Neural cell (in vitro differentiated cells): ENCODE measurements around the gene WDR54. TPM values are rescaled to one million over a fixed set of nuclear protein-coding genes. Genes with fewer than 3 reads are reported as not detected.

Experiments used
- H2AFZ ChIP-seq: fragments of 200-600, 300-800 bp; sonication (generic), shearing (Covaris generic); 2 replicates; pipeline ENCODE4 v1.6.0; 2014; ENCODE audit warnings: low read depth, mild to moderate bottlenecking, antibody characterized with exemption, low read length, moderate library complexity
- H3F3A ChIP-seq: fragments of 200-600 bp; shearing (Covaris generic); 2 replicates; pipeline ENCODE4 v1.6.1; 2016; ENCODE audit warnings: mild to moderate bottlenecking, moderate library complexity, mixed read lengths, antibody characterized with exemption, low read length; ENCODE audit not compliant: insufficient read depth, poor library complexity, severe bottlenecking
- H3K27ac ChIP-seq: fragments of 200-600, 300-800 bp; sonication (generic), shearing (Covaris generic); 2 replicates; pipeline ENCODE4 v1.5.1; 2014; ENCODE audit warnings: mild to moderate bottlenecking, low read length, moderate library complexity
- H3K27me3 ChIP-seq: fragments of 300-800, 200-600 bp; sonication (generic), shearing (Covaris generic); 2 replicates; pipeline ENCODE4 v1.6.0; 2014; ENCODE audit warnings: mild to moderate bottlenecking, low read depth, low read length, moderate library complexity; ENCODE audit not compliant: insufficient read depth
- H3K36me3 ChIP-seq: fragments of 300-800, 200-600 bp; sonication (generic), shearing (Covaris generic); 2 replicates; pipeline ENCODE4 v1.5.1; 2014; ENCODE audit warnings: mild to moderate bottlenecking, antibody characterized with exemption, low read length, moderate library complexity; ENCODE audit not compliant: insufficient read depth
- H3K4me2 ChIP-seq: fragments of 300-800, 200-600 bp; sonication (generic), shearing (Covaris generic); 2 replicates; pipeline ENCODE4 v1.6.0; 2014; ENCODE audit warnings: mild to moderate bottlenecking, low read length
- H3K4me3 ChIP-seq: fragments of 300-800, 200-600 bp; sonication (generic), shearing (Covaris generic); 2 replicates; pipeline ENCODE4 v1.5.1; 2014; ENCODE audit warnings: mild to moderate bottlenecking, low read length, moderate library complexity
- H3K79me2 ChIP-seq: fragments of 200-600 bp; shearing (Covaris generic); replicated peaks from 2 replicates; pipeline ENCODE4 v1.6.0; 2014; ENCODE audit warnings: mild to moderate bottlenecking, low read length, moderate library complexity; ENCODE audit not compliant: insufficient read depth
- H3K9ac ChIP-seq: fragments of 300-800, 200-600 bp; sonication (generic), shearing (Covaris generic); 2 replicates; pipeline ENCODE4 v1.6.1; 2016; ENCODE audit warnings: mild to moderate bottlenecking, low read length, mixed read lengths
- H3K9me2 ChIP-seq: fragments of 200-600 bp; shearing (Covaris generic); 2 replicates; pipeline ENCODE4 v1.6.1; 2016; ENCODE audit warnings: mild to moderate bottlenecking, low read length, mixed read lengths; ENCODE audit not compliant: insufficient read depth
- H3K9me3 ChIP-seq: fragments of 200-600, 300-800 bp; sonication (generic), shearing (Covaris generic); 2 replicates; pipeline ENCODE4 v1.6.1; 2016; ENCODE audit warnings: mild to moderate bottlenecking, mixed run types, low read length, moderate library complexity, mixed read lengths
- H4K20me1 ChIP-seq: fragments of 200-600 bp; shearing (Covaris generic); 2 replicates; pipeline ENCODE4 v1.6.1; 2016; ENCODE audit warnings: mild to moderate bottlenecking, mixed run types; ENCODE audit not compliant: insufficient read depth
- EP300 ChIP-seq: fragments of 450-650 bp; conservative IDR thresholded peaks from 2 replicates; pipeline ENCODE4 v1.6.1; 2014; ENCODE audit warnings: antibody characterized with exemption, mild to moderate bottlenecking, moderate library complexity; ENCODE audit not compliant: poor library complexity, severe bottlenecking
- EZH2 ChIP-seq: fragments of 200-600, 300-800 bp; shearing (Covaris generic), sonication (generic); IDR thresholded peaks from 2 replicates; pipeline ENCODE4 v1.6.1; 2014; ENCODE audit warnings: antibody characterized with exemption, low read length, borderline replicate concordance, mild to moderate bottlenecking; ENCODE audit not compliant: insufficient read depth, poor library complexity, severe bottlenecking
- MXI1 ChIP-seq: fragments of 450-650 bp; conservative IDR thresholded peaks from 2 replicates; pipeline ENCODE4 v1.6.1; 2014; ENCODE audit warnings: antibody characterized with exemption, mild to moderate bottlenecking; ENCODE audit not compliant: poor library complexity, severe bottlenecking
- POLR2AphosphoS5 ChIP-seq: IDR thresholded peaks from 2 replicates; pipeline ENCODE4 v1.6.1; 2012
- RAD21 ChIP-seq: fragments of 450-650 bp; conservative IDR thresholded peaks from 2 replicates; pipeline ENCODE4 v1.6.1; 2014; ENCODE audit warnings: antibody characterized with exemption, mild to moderate bottlenecking, moderate library complexity
- SMC3 ChIP-seq: fragments of 450-650 bp; conservative IDR thresholded peaks from 2 replicates; pipeline ENCODE4 v1.6.1; 2014; ENCODE audit warnings: antibody characterized with exemption, mild to moderate bottlenecking, moderate library complexity; ENCODE audit not compliant: poor library complexity
- TAF1 ChIP-seq: IDR thresholded peaks from 2 replicates; pipeline ENCODE4 v1.6.1; 2012; ENCODE audit warnings: low read depth
- polyA plus RNA-seq: library from polyadenylated mRNA; depleted of rRNA; stranded (reverse); fragments of >200 nt; gene quantifications from 2 replicates; pipeline ENCODE4 v1.2.3, GENCODE V29; 2014
- TF ChIP-seq, protein P1 (sequence below): IDR thresholded peaks from 2 replicates; pipeline ENCODE4 v1.6.1; 2012; ENCODE audit warnings: borderline replicate concordance
- TF ChIP-seq, protein P2 (sequence below): fragments of 450-650 bp; IDR thresholded peaks from 2 replicates; pipeline ENCODE4 v1.5.1; 2014; ENCODE audit warnings: antibody characterized with exemption, mild to moderate bottlenecking, moderate library complexity; ENCODE audit not compliant: poor library complexity, severe bottlenecking

The WDR54 gene
- polyA plus RNA-seq, 1 donor from 2014 or later: 110 TPM

DNA sequence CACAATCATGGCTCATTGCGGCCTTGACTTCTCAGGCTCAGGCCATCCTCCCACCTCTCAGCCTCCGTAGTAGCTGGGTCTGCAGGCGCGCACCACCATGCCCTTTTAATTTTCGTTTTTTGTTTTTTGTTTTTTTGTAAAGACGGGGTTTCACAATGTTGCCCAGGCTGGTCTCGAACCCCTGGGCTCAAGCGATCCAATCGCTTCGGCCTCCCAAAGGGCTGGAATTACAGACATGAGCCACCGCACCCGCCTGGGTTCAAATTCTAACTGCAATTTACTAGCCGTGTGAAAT is 29.1 kb upstream of the WDR54 start:
- Histone ChIP-seq H3K9me3 (no peaks in the 10 kb centered on the region), H3K36me3 (no peaks in the 10 kb centered on the region), H3F3A (no peaks in the 10 kb centered on the region), H3K27me3 (no peaks in the 10 kb centered on the region), H3K4me3 (peak overlapping the region; percentile 84), H3K9me2 (no peaks in the 10 kb centered on the region), H3K9ac (peak overlapping the region; percentile 78), H3K4me2 (peak overlapping the region; percentile 11), H4K20me1 (no peaks in the 10 kb centered on the region), H3K79me2 (peaks cover 41% of the 10 kb centered on the region), H3K27ac (no peak overlapping the region), H2AFZ (no peak overlapping the region)
- TF ChIP-seq SMC3 (no peak), TAF1 (no peak), RAD21 (no peak), MXI1 (no peak), EP300 (no peak), POLR2AphosphoS5 (no peak), EZH2 (no peak)
- TF ChIP-seq, protein P1, sequence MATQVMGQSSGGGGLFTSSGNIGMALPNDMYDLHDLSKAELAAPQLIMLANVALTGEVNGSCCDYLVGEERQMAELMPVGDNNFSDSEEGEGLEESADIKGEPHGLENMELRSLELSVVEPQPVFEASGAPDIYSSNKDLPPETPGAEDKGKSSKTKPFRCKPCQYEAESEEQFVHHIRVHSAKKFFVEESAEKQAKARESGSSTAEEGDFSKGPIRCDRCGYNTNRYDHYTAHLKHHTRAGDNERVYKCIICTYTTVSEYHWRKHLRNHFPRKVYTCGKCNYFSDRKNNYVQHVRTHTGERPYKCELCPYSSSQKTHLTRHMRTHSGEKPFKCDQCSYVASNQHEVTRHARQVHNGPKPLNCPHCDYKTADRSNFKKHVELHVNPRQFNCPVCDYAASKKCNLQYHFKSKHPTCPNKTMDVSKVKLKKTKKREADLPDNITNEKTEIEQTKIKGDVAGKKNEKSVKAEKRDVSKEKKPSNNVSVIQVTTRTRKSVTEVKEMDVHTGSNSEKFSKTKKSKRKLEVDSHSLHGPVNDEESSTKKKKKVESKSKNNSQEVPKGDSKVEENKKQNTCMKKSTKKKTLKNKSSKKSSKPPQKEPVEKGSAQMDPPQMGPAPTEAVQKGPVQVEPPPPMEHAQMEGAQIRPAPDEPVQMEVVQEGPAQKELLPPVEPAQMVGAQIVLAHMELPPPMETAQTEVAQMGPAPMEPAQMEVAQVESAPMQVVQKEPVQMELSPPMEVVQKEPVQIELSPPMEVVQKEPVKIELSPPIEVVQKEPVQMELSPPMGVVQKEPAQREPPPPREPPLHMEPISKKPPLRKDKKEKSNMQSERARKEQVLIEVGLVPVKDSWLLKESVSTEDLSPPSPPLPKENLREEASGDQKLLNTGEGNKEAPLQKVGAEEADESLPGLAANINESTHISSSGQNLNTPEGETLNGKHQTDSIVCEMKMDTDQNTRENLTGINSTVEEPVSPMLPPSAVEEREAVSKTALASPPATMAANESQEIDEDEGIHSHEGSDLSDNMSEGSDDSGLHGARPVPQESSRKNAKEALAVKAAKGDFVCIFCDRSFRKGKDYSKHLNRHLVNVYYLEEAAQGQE: no peak
- TF ChIP-seq, protein P2, sequence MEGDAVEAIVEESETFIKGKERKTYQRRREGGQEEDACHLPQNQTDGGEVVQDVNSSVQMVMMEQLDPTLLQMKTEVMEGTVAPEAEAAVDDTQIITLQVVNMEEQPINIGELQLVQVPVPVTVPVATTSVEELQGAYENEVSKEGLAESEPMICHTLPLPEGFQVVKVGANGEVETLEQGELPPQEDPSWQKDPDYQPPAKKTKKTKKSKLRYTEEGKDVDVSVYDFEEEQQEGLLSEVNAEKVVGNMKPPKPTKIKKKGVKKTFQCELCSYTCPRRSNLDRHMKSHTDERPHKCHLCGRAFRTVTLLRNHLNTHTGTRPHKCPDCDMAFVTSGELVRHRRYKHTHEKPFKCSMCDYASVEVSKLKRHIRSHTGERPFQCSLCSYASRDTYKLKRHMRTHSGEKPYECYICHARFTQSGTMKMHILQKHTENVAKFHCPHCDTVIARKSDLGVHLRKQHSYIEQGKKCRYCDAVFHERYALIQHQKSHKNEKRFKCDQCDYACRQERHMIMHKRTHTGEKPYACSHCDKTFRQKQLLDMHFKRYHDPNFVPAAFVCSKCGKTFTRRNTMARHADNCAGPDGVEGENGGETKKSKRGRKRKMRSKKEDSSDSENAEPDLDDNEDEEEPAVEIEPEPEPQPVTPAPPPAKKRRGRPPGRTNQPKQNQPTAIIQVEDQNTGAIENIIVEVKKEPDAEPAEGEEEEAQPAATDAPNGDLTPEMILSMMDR: no peak

DNA sequence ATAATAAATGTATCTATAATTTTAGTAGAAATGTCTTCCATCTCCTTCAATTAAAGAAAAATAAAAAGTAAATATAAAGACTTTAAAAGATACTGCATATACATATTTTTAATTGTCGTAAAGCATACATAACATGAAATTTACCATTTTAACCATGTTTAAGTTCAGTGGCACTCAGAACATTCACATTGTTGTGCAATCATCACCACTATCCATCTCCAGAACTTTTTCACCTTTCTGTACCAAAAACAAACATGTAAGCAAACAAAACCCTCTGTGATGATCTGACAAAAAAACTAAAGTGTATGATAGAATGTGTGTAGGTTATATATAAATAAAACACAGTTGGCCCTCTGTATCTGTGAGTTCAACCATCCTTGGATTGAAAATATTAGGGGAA is 28.0 kb upstream of the WDR54 start:
- Histone ChIP-seq H2AFZ (no peak overlapping the region), H4K20me1 (no peaks in the 10 kb centered on the region), H3K27ac (no peak overlapping the region)

More for the DNA sequence above, 28.0 kb upstream of the WDR54 start:
- H3K4me2 ChIP-seq: no peak overlapping the region
- no peaks in the 10 kb centered on the region for H3F3A ChIP-seq
- no peaks in the 10 kb centered on the region for H3K36me3 ChIP-seq
- H3K79me2 ChIP-seq: peaks cover 30% of the 10 kb centered on the region
- no peaks in the 10 kb centered on the region for H3K27me3 ChIP-seq
- no peak overlapping the region for H3K4me3 ChIP-seq
- H3K9me3 ChIP-seq: no peaks in the 10 kb centered on the region
- no peak overlapping the region for H3K9ac ChIP-seq
- TF ChIP-seq POLR2AphosphoS5: no peak
- TF ChIP-seq, protein P2: no peak
- TF ChIP-seq SMC3: no peak
- no peak for TF ChIP-seq EP300
- TF ChIP-seq RAD21: no peak
- TF ChIP-seq MXI1: no peak
- TF ChIP-seq, protein P1: no peak
- no peak for TF ChIP-seq TAF1
- no peak for TF ChIP-seq EZH2
- H3K9me2 ChIP-seq: no peaks in the 10 kb centered on the region
